Lower leg skin (tissue), 3 donors: ENCODE results near the gene SH2D5.

Source experiments
- POLR2A ChIP-seq, 2 donors: fragments of 450-650 bp; IDR thresholded peaks; one replicate each; pipeline ENCODE4 v1.6.1; 2016 to 2017; ENCODE audit warnings: antibody characterized with exemption in 2 of 2, mild to moderate bottlenecking in 1 of 2, moderate library complexity in 1 of 2
- TF ChIP-seq, protein P1 (sequence below), 3 donors: fragments of 450-650 bp; IDR thresholded peaks; one replicate each; pipeline ENCODE4 v1.5.1; 2016; ENCODE audit warnings: antibody characterized with exemption in 3 of 3, mild to moderate bottlenecking in 3 of 3, moderate library complexity in 2 of 3

DNA sequence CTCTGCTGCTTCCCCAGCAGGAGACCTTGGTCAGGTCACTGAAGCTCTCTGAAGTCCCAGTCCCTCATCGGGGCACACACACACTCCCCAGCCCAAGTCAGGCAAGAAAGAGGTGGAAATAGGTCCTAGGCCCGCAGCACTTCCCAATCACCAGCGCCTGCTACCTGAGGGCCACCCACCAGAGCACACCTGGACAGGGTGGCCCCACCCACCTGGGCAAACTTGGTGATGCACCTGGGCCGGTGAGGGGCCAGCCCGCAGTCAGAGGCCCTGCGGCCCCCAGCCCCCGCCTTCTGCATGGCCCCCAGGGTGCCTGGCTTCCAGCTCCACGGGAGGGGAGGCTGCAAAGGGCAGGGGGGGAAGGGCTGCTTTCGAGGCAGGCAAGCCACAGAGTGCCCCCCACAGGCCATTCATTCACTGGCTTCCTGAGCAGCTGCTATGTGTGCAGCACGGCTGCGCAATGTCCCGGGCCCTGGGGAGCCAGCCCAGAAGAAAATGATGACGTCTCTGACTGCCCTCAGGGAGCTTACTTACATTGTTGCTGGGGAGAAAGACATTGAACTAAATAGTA, 4.7 kb downstream of the SH2D5 start:
- TF ChIP-seq, protein P1, sequence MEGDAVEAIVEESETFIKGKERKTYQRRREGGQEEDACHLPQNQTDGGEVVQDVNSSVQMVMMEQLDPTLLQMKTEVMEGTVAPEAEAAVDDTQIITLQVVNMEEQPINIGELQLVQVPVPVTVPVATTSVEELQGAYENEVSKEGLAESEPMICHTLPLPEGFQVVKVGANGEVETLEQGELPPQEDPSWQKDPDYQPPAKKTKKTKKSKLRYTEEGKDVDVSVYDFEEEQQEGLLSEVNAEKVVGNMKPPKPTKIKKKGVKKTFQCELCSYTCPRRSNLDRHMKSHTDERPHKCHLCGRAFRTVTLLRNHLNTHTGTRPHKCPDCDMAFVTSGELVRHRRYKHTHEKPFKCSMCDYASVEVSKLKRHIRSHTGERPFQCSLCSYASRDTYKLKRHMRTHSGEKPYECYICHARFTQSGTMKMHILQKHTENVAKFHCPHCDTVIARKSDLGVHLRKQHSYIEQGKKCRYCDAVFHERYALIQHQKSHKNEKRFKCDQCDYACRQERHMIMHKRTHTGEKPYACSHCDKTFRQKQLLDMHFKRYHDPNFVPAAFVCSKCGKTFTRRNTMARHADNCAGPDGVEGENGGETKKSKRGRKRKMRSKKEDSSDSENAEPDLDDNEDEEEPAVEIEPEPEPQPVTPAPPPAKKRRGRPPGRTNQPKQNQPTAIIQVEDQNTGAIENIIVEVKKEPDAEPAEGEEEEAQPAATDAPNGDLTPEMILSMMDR (IDR thresholded peaks at IDR 0.05) = no peak
- no peak for TF ChIP-seq POLR2A (IDR thresholded peaks at IDR 0.05)
